ENCODE measurements around the gene ZNF175. TPM values are rescaled to one million over a fixed set of nuclear protein-coding genes. Genes with fewer than 3 reads are reported as not detected.

Gene ZNF175
- total and polyA plus RNA-seq, 2 donors (not counting 3 experiments of a cell fraction or from before 2014, with no cell fraction given) = 4.9 to 16.5 TPM

- H3K9me1 ChIP-seq (replicated peaks; ENCODE audit: control insufficient read depth, extremely low read depth, insufficient read depth, low read length) = no peaks in the 10 kb centered on the region
- no peak overlapping the region for H2AFZ ChIP-seq (ENCODE audit: low read depth, low read length)
- DNase-seq (ENCODE audit: low read depth, low spot score) (no peak), FAIRE-seq (no peak)
- H3K9ac ChIP-seq (replicated peaks; ENCODE audit: extremely low read depth, insufficient read depth, low read length) = no peak overlapping the region
- ChIA-PET CTCF (no interaction called here), POLR2A (no interaction called here)
- H3K79me2 ChIP-seq (ENCODE audit: control insufficient read depth, insufficient read depth, low read length) = peaks cover 5% of the 10 kb centered on the region
- H4K20me1 ChIP-seq (replicated peaks; ENCODE audit: control insufficient read depth, extremely low read depth, insufficient read depth, low read length) = no peaks in the 10 kb centered on the region
- H3K36me3 ChIP-seq (ENCODE audit: control insufficient read depth in 2 of 2, extremely low read depth in 1 of 2, insufficient read depth in 2 of 2, low read length in 2 of 2) = no peaks in the 10 kb centered on the region
- no TSS peak for BruUV-seq (replicated peaks)
- H3K9me3 ChIP-seq (replicated peaks; ENCODE audit: control insufficient read depth, insufficient read depth, low read length) = no peaks in the 10 kb centered on the region
- no peak overlapping the region for H3K27ac ChIP-seq (ENCODE audit: insufficient read depth, low read depth, low read length)
- intact Hi-C loops (cut with micrococcal nuclease) (no loop called here), dilution Hi-C loops (cut with MboI; ENCODE audit: extremely low pct_ligation_motif_present, low sequenced_read_pairs) (no loop called here)
- no peak overlapping the region for H3K4me3 ChIP-seq (replicated peaks in 1 of 3; ENCODE audit: insufficient read depth in 1 of 3, low read depth in 1 of 3, low read length in 3 of 3)
- peaks cover under 1% of the 10 kb centered on the region for H3K4me1 ChIP-seq (ENCODE audit: control insufficient read depth, extremely low read depth, insufficient read depth, low read length)
- H3K27me3 ChIP-seq (ENCODE audit: control insufficient read depth in 2 of 2, insufficient read depth in 2 of 2, low read length in 2 of 2) = peaks cover 14 to 32% of the 10 kb centered on the region in 2 experiments
- TF ChIP-seq MYC (IDR thresholded peaks at IDR 0.05; ENCODE audit: low read depth, low read length) = no peak
- no peak for TF ChIP-seq POLR2A (IDR thresholded peaks at IDR 0.05; ENCODE audit: low read depth, low read length)
- TF ChIP-seq MAX (IDR thresholded peaks at IDR 0.05; ENCODE audit: insufficient read depth, insufficient read length) = no peak
- TF ChIP-seq POLR2AphosphoS5 (IDR thresholded peaks at IDR 0.05; ENCODE audit: insufficient read depth, low read depth, low read length) = no peak
- TF ChIP-seq EZH2 (IDR thresholded peaks at IDR 0.05; ENCODE audit: borderline replicate concordance, low read depth, low read length, severe bottlenecking) = no peak
- no peak for TF ChIP-seq JUN (IDR thresholded peaks at IDR 0.05; ENCODE audit: borderline replicate concordance, insufficient read depth, insufficient read length, low read depth)
- no peak overlapping the region for H3K4me2 ChIP-seq (ENCODE audit: insufficient read depth, low read length)
These were observed 4.5 kb upstream of the ZNF175 start for GRCh38 chr19:51566489-51567100.

- BruUV-seq (replicated peaks) = no TSS peak
- intact Hi-C loops (cut with micrococcal nuclease) (no loop called here), dilution Hi-C loops (cut with MboI; ENCODE audit: extremely low pct_ligation_motif_present, low sequenced_read_pairs) (no loop called here)
- Histone ChIP-seq H3K27me3 (ENCODE audit: control insufficient read depth in 2 of 2, insufficient read depth in 2 of 2, low read length in 2 of 2) (peaks cover 12 to 29% of the 10 kb centered on the region in 2 experiments), H4K20me1 (replicated peaks; ENCODE audit: control insufficient read depth, extremely low read depth, insufficient read depth, low read length) (no peaks in the 10 kb centered on the region), H3K4me1 (ENCODE audit: control insufficient read depth, extremely low read depth, insufficient read depth, low read length) (peaks cover 11% of the 10 kb centered on the region), H3K9ac (replicated peaks; ENCODE audit: extremely low read depth, insufficient read depth, low read length) (no peak overlapping the region), H2AFZ (ENCODE audit: low read depth, low read length) (no peak overlapping the region), H3K9me3 (replicated peaks; ENCODE audit: control insufficient read depth, insufficient read depth, low read length) (no peaks in the 10 kb centered on the region), H3K4me3 (replicated peaks in 1 of 3; ENCODE audit: insufficient read depth in 1 of 3, low read depth in 1 of 3, low read length in 3 of 3) (no peak overlapping the region), H3K9me1 (replicated peaks; ENCODE audit: control insufficient read depth, extremely low read depth, insufficient read depth, low read length) (no peaks in the 10 kb centered on the region), H3K4me2 (ENCODE audit: insufficient read depth, low read length) (no peak overlapping the region), H3K27ac (ENCODE audit: insufficient read depth, low read depth, low read length) (no peak overlapping the region), H3K36me3 (ENCODE audit: control insufficient read depth in 2 of 2, extremely low read depth in 1 of 2, insufficient read depth in 2 of 2, low read length in 2 of 2) (no peaks in the 10 kb centered on the region), H3K79me2 (ENCODE audit: control insufficient read depth, insufficient read depth, low read length) (peaks cover 14% of the 10 kb centered on the region)
- FAIRE-seq (no peak), DNase-seq (ENCODE audit: low read depth, low spot score) (no peak)
- ChIA-PET POLR2A (no interaction called here), CTCF (interaction anchor here (0.7 kb wide), 1 partner anchor 70 kb away, joined by 3 read pairs; no protein-coding TSS in a partner anchor)
- no peak for TF ChIP-seq CTCF (IDR thresholded peaks at IDR 0.05; ENCODE audit: extremely low read depth in 1 of 2, insufficient read depth in 1 of 2, low read depth in 1 of 2, low read length in 2 of 2)
- no peak for TF ChIP-seq POLR2A (IDR thresholded peaks at IDR 0.05; ENCODE audit: low read depth, low read length)
- no peak for TF ChIP-seq MAX (IDR thresholded peaks at IDR 0.05; ENCODE audit: insufficient read depth, insufficient read length)
- TF ChIP-seq FOS (IDR thresholded peaks at IDR 0.05; ENCODE audit: borderline replicate concordance, insufficient read depth, low read length) = no peak
- TF ChIP-seq EZH2 (IDR thresholded peaks at IDR 0.05; ENCODE audit: borderline replicate concordance, low read depth, low read length, severe bottlenecking) = no peak
- no peak for TF ChIP-seq GATA2 (IDR thresholded peaks at IDR 0.05; ENCODE audit: insufficient read depth, insufficient read length, low read depth, low read length)
- no peak for TF ChIP-seq MYC (IDR thresholded peaks at IDR 0.05; ENCODE audit: low read depth, low read length)
- TF ChIP-seq POLR2AphosphoS5 (IDR thresholded peaks at IDR 0.05; ENCODE audit: insufficient read depth, low read depth, low read length) = no peak
- TF ChIP-seq JUN (IDR thresholded peaks at IDR 0.05; ENCODE audit: borderline replicate concordance, insufficient read depth, insufficient read length, low read depth) = no peak
These were observed 3.5 kb upstream of the ZNF175 start for GRCh38 chr19:51567583-51567982.

Data from endothelial cell of umbilical vein (primary cell).